Progenitor cell of endocrine pancreas (in vitro differentiated cells): ENCODE data around the gene MRM2. TPM values are rescaled to one million over a fixed set of nuclear protein-coding genes. Genes with fewer than 3 reads are reported as not detected.

Experiments used
- DNase-seq: peaks from one replicate; pipeline ENCODE4 v3.0.0; 2021; ENCODE audit warnings: low spot score; ENCODE audit not compliant: unreplicated experiment
- H3K27ac Mint-ChIP-seq: 2 replicates; pipeline ENCODE4 v1.8.0; 2021; ENCODE audit warnings: mild to moderate bottlenecking, moderate library complexity, mixed read lengths
- H3K27me3 Mint-ChIP-seq: 2 replicates; pipeline ENCODE4 v1.8.0; 2021; ENCODE audit warnings: mixed read lengths
- H3K36me3 Mint-ChIP-seq: 2 replicates; pipeline ENCODE4 v1.8.0; 2022; ENCODE audit warnings: mixed read lengths; ENCODE audit not compliant: insufficient read depth
- H3K4me1 Mint-ChIP-seq: 2 replicates; pipeline ENCODE4 v1.8.0; 2021; ENCODE audit warnings: low read depth, mixed read lengths
- H3K4me3 Mint-ChIP-seq: 2 replicates; pipeline ENCODE4 v1.8.0; 2021; ENCODE audit warnings: low read depth, mild to moderate bottlenecking, moderate library complexity, mixed read lengths
- H3K9me3 Mint-ChIP-seq: 2 replicates; pipeline ENCODE4 v1.8.0; 2021; ENCODE audit warnings: low read depth, mixed read lengths
- CTCF ChIP-seq: fragments of 200-600 bp; sonication (generic); IDR thresholded peaks from one replicate; pipeline ENCODE4 v1.5.0; 2021; ENCODE audit warnings: antibody characterized with exemption, mild to moderate bottlenecking; ENCODE audit not compliant: unreplicated experiment
- total RNA-seq: library from RNA; stranded (reverse); gene quantifications from 2 replicates; pipeline ENCODE4 v1.2.1, GENCODE V29; 2021

Gene MRM2
- total RNA-seq, 1 donor from 2014 or later, result 28.7 TPM

DNA sequence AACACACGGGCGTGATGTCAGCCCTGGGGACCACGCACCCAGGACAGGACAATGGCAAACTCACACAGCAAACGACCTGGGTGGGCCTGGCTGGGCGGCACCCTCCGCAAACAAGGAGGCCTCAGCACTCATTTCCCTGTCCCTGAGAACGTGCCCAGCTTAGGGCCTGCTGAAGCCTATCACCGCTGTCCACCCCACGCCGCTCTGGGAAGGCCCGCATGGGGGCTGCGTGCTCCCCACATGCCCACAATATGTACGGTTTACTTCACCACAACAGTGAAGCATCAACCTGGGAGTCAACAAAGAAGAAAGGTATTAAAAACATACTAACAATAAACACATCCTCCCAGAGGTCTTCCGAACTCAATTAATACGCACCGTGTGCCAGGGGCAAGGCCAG is 21.5 kb downstream of the MRM2 start:
- Mint-ChIP-seq H3K4me1 (no peaks in the 10 kb centered on the region), H3K27ac (no peak overlapping the region), H3K4me3 (no peak overlapping the region), H3K36me3 (peaks cover 27% of the 10 kb centered on the region), H3K27me3 (no peaks in the 10 kb centered on the region), H3K9me3 (no peaks in the 10 kb centered on the region)
- DNase-seq, result no peak
- TF ChIP-seq CTCF, result no peak

DNA sequence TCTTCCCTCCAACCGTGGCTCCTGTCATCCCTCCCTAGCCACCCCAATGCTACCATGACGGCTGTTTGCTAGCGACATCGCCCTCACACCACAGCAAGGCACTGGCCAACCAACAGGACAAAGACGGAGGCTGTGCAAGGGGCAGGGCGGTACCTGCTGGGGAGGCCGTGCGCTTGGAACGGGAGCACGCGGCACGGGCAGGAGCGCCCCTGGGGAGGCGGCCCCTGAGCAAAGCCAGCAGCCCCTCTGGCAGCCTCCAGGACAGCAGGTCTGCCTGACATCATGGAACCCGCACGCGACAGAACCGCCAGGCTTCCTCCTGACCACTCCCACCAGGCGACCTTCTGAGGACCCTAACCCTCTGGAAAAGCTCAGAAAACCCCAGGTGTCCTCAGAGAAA is 22.0 kb downstream of the MRM2 start:
- H3K27me3 Mint-ChIP-seq, result no peaks in the 10 kb centered on the region
- TF ChIP-seq CTCF, result no peak
- H3K27ac Mint-ChIP-seq, result no peak overlapping the region
- H3K36me3 Mint-ChIP-seq, result peaks cover 27% of the 10 kb centered on the region
- no peaks in the 10 kb centered on the region for H3K4me1 Mint-ChIP-seq
- no peaks in the 10 kb centered on the region for H3K9me3 Mint-ChIP-seq
- H3K4me3 Mint-ChIP-seq, result no peak overlapping the region
- DNase-seq, result no peak

GRCh38 chr7:2219606-2220005 is 22.4 kb downstream of the MRM2 start:
- no peak overlapping the region for H3K27ac Mint-ChIP-seq
- DNase-seq, result no peak
- H3K4me3 Mint-ChIP-seq, result no peak overlapping the region
- TF ChIP-seq CTCF, result no peak
- H3K36me3 Mint-ChIP-seq, result peaks cover 28% of the 10 kb centered on the region
- no peaks in the 10 kb centered on the region for H3K27me3 Mint-ChIP-seq
- H3K9me3 Mint-ChIP-seq, result no peaks in the 10 kb centered on the region
- no peaks in the 10 kb centered on the region for H3K4me1 Mint-ChIP-seq

DNA sequence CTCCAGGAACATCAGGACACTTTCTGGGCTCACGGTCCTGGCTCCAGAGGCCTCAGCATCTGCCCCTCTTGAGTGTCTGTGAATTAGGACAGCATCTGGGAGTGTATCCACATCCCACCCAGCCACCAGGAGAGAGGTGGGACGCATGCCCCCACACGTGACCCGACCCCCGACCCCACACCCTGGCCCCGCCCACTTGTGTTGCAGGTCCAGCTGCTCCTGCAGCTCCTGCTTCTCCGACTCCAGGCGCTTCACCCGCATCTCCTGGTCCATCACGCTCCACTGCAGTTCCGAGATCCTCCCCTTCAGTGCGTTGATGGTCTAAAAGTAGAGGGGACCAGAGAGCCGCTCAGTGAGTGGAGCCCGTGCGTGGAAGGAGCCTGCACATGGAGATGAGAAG is 22.9 kb downstream of the MRM2 start:
- Mint-ChIP-seq H3K36me3 (peaks cover 27% of the 10 kb centered on the region), H3K27me3 (no peaks in the 10 kb centered on the region), H3K4me3 (no peak overlapping the region), H3K9me3 (no peaks in the 10 kb centered on the region), H3K27ac (no peak overlapping the region), H3K4me1 (no peaks in the 10 kb centered on the region)
- no peak for TF ChIP-seq CTCF
- no peak for DNase-seq

DNA sequence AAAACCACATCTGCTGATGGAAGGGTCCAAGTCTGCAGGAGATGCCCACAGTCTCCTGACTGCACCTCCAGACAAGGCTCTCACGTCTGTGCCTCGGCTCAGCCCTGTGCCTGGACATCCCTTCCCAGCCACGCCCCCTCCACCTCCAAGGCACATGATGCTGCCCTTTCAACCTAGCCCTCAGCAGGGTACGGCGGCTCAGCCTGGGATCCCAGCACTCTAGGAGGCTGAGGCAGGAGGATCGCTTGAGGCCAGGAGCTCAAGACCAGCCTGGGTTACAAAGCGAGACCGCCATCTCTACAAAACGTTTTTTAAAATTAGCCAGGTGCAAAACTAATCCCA is 23.6 kb downstream of the MRM2 start:
- H3K4me1 Mint-ChIP-seq, result no peaks in the 10 kb centered on the region
- H3K36me3 Mint-ChIP-seq, result peaks cover 28% of the 10 kb centered on the region
- no peaks in the 10 kb centered on the region for H3K9me3 Mint-ChIP-seq
- TF ChIP-seq CTCF, result no peak
- H3K4me3 Mint-ChIP-seq, result no peak overlapping the region
- no peak for DNase-seq
- no peak overlapping the region for H3K27ac Mint-ChIP-seq
- H3K27me3 Mint-ChIP-seq, result no peaks in the 10 kb centered on the region
